Nephron progenitor cell (in vitro differentiated cells): ENCODE results near the gene RASL10B.

ENCODE experiments used
- DNase-seq: peaks from one replicate; pipeline ENCODE4 v3.0.0; 2021
- H3K27ac Mint-ChIP-seq: 2 replicates; pipeline ENCODE4 v1.8.0; 2021; ENCODE audit warnings: mild to moderate bottlenecking, moderate library complexity, mixed read lengths
- H3K27me3 Mint-ChIP-seq: 2 replicates; pipeline ENCODE4 v1.8.0; 2021; ENCODE audit warnings: mild to moderate bottlenecking, low read depth, mixed read lengths; ENCODE audit not compliant: poor library complexity
- H3K36me3 Mint-ChIP-seq: 2 replicates; pipeline ENCODE4 v1.8.0; 2021; ENCODE audit warnings: low read depth, mixed read lengths
- H3K4me1 Mint-ChIP-seq: 2 replicates; pipeline ENCODE4 v1.8.0; 2021; ENCODE audit warnings: mixed read lengths
- H3K4me3 Mint-ChIP-seq: 2 replicates; pipeline ENCODE4 v1.8.0; 2021; ENCODE audit warnings: mild to moderate bottlenecking, moderate library complexity, mixed read lengths
- H3K9me3 Mint-ChIP-seq: 2 replicates; pipeline ENCODE4 v1.8.0; 2021; ENCODE audit warnings: mild to moderate bottlenecking, moderate library complexity, mixed read lengths
- CTCF ChIP-seq: fragments of 200-600 bp; sonication (generic); IDR thresholded peaks from 2 replicates; pipeline ENCODE4 v1.5.0; 2021; ENCODE audit warnings: antibody characterized with exemption

RASL10B gene

GRCh38 chr17:35733366-35733765 is 1.9 kb downstream of the RASL10B start:
- peaks cover 10% of the 10 kb centered on the region for H3K27me3 Mint-ChIP-seq
- TF ChIP-seq CTCF = no peak
- H3K4me3 Mint-ChIP-seq = peak overlapping the region; percentile 92
- peaks cover 5% of the 10 kb centered on the region for H3K36me3 Mint-ChIP-seq
- H3K27ac Mint-ChIP-seq = no peak overlapping the region
- DNase-seq = no peak
- H3K9me3 Mint-ChIP-seq = no peaks in the 10 kb centered on the region
- H3K4me1 Mint-ChIP-seq = peaks cover 41% of the 10 kb centered on the region

- Mint-ChIP-seq H3K4me1 (peaks cover 31% of the 10 kb centered on the region), H3K4me3 (no peak overlapping the region), H3K36me3 (peaks cover 5% of the 10 kb centered on the region), H3K27ac (no peak overlapping the region), H3K27me3 (peaks cover 16% of the 10 kb centered on the region), H3K9me3 (no peaks in the 10 kb centered on the region)
- no peak for DNase-seq
- TF ChIP-seq CTCF = no peak
Measured at GRCh38 chr17:35734396-35734795, 3.0 kb downstream of the RASL10B start.

GRCh38 chr17:35735036-35735805 is 3.8 kb downstream of the RASL10B start:
- TF ChIP-seq CTCF = no peak
- H3K9me3 Mint-ChIP-seq = peaks cover 4% of the 10 kb centered on the region
- peaks cover 24% of the 10 kb centered on the region for H3K27me3 Mint-ChIP-seq
- H3K27ac Mint-ChIP-seq = no peak overlapping the region
- no peak for DNase-seq
- peaks cover 22% of the 10 kb centered on the region for H3K4me1 Mint-ChIP-seq
- H3K4me3 Mint-ChIP-seq = no peak overlapping the region
- H3K36me3 Mint-ChIP-seq = peaks cover 14% of the 10 kb centered on the region

- Mint-ChIP-seq H3K36me3 (peaks cover 15% of the 10 kb centered on the region), H3K4me1 (peaks cover 12% of the 10 kb centered on the region), H3K27ac (no peak overlapping the region), H3K4me3 (no peak overlapping the region), H3K9me3 (peaks cover 4% of the 10 kb centered on the region), H3K27me3 (peaks cover 33% of the 10 kb centered on the region)
- TF ChIP-seq CTCF = no peak
- DNase-seq = no peak
Measured at GRCh38 chr17:35736236-35736635, 4.8 kb downstream of the RASL10B start.

GRCh38 chr17:35738519-35739133 is 7.2 kb downstream of the RASL10B start:
- H3K4me1 Mint-ChIP-seq = peaks cover 2% of the 10 kb centered on the region
- H3K4me3 Mint-ChIP-seq = no peak overlapping the region
- no peak for TF ChIP-seq CTCF
- no peak for DNase-seq
- peaks cover 6% of the 10 kb centered on the region for H3K9me3 Mint-ChIP-seq
- H3K27me3 Mint-ChIP-seq = peaks cover 57% of the 10 kb centered on the region
- H3K36me3 Mint-ChIP-seq = peaks cover 15% of the 10 kb centered on the region
- H3K27ac Mint-ChIP-seq = no peak overlapping the region
